ENCODE results near the gene KRT17.
"Not testable (repeated sequence)": the region's sequence is repeated elsewhere in the genome, so short reads cannot be mapped to it uniquely, and the experiment has no call there.

KRT17 gene

GRCh38 chr17:41622340-41623183, 1.8 kb downstream of the KRT17 start:
- not testable (repeated sequence) for H2AFZ ChIP-seq (ENCODE audit: low read length); H3K4me1 ChIP-seq (ENCODE audit: control insufficient read depth in 2 of 2, insufficient read depth in 1 of 2, low read depth in 1 of 2, low read length in 2 of 2); H2BK15ac ChIP-seq (ENCODE audit: low read length); H3K79me1 ChIP-seq (ENCODE audit: low read depth, low read length); H3K23ac ChIP-seq (ENCODE audit: low read depth, low read length, poor library complexity); H3K4me2 ChIP-seq (ENCODE audit: insufficient read depth, low read length, poor library complexity, severe bottlenecking); H4K91ac ChIP-seq (ENCODE audit: low read depth, low read length, poor library complexity); H3K9ac ChIP-seq (ENCODE audit: low read depth, low read length, poor library complexity); H3K36me3 ChIP-seq (replicated peaks in 1 of 2; ENCODE audit: control insufficient read depth in 2 of 2, insufficient read depth in 2 of 2, low read length in 2 of 2); H3K14ac ChIP-seq (ENCODE audit: low read length); H3K9me3 ChIP-seq (replicated peaks in 1 of 2; ENCODE audit: control insufficient read depth in 2 of 2, insufficient read depth in 1 of 2, low read depth in 1 of 2, low read length in 2 of 2); H4K8ac ChIP-seq (ENCODE audit: low read depth, low read length); H3K4me3 ChIP-seq (ENCODE audit: low read length in 2 of 2); H2BK5ac ChIP-seq (ENCODE audit: low read length); H3K27ac ChIP-seq (replicated peaks; ENCODE audit: low read length); DNase-seq (ENCODE audit: low spot score); H3K4ac ChIP-seq (ENCODE audit: low read length); H3K27me3 ChIP-seq (ENCODE audit: control insufficient read depth in 3 of 3, insufficient read depth in 3 of 3, low read depth in 1 of 3, low read length in 3 of 3)
- Histone ChIP-seq H2BK12ac (ENCODE audit: low read length) (peak overlapping the region; percentile 73), H3K18ac (ENCODE audit: low read length) (peak overlapping the region; percentile 66), H2BK120ac (ENCODE audit: low read depth, low read length) (peak overlapping the region; percentile 6), H2AK5ac (ENCODE audit: low read depth, low read length) (peak overlapping the region; percentile 4)
- no CpG with 5 or more reads among the region's 19 CpGs for WGBS, 2 donors (ENCODE audit: extremely low coverage in 2 of 2, insufficient read length in 2 of 2, insufficient replicate concordance in 1 of 2)

- H2BK5ac ChIP-seq (ENCODE audit: low read length): no peak overlapping the region
- no peak overlapping the region for H3K4me3 ChIP-seq (ENCODE audit: low read length in 2 of 2)
- no peak overlapping the region for H3K4ac ChIP-seq (ENCODE audit: low read length)
- H2BK15ac ChIP-seq (ENCODE audit: low read length): peak overlapping the region; percentile 67
- H2AFZ ChIP-seq (ENCODE audit: low read length): no peak overlapping the region
- no peak overlapping the region for H2AK5ac ChIP-seq (ENCODE audit: low read depth, low read length)
- no peak overlapping the region for H3K23ac ChIP-seq (ENCODE audit: low read depth, low read length, poor library complexity)
- no peaks in the 10 kb centered on the region for H3K79me1 ChIP-seq (ENCODE audit: low read depth, low read length)
- H3K27me3 ChIP-seq (ENCODE audit: control insufficient read depth in 3 of 3, insufficient read depth in 3 of 3, low read depth in 1 of 3, low read length in 3 of 3): peaks cover 0 to 4% (median 0%) of the 10 kb centered on the region in 3 experiments
- H3K36me3 ChIP-seq (replicated peaks in 1 of 2; ENCODE audit: control insufficient read depth in 2 of 2, insufficient read depth in 2 of 2, low read length in 2 of 2): no peaks in the 10 kb centered on the region
- DNase-seq (ENCODE audit: low spot score): no peak
- no peak overlapping the region for H4K91ac ChIP-seq (ENCODE audit: low read depth, low read length, poor library complexity)
- H4K8ac ChIP-seq (ENCODE audit: low read depth, low read length): no peak overlapping the region
- no peak overlapping the region for H3K27ac ChIP-seq (replicated peaks; ENCODE audit: low read length)
- H2BK120ac ChIP-seq (ENCODE audit: low read depth, low read length): no peak overlapping the region
- no peak overlapping the region for H3K14ac ChIP-seq (ENCODE audit: low read length)
- no peak overlapping the region for H2BK12ac ChIP-seq (ENCODE audit: low read length)
- no peaks in the 10 kb centered on the region for H3K9me3 ChIP-seq (replicated peaks in 1 of 2; ENCODE audit: control insufficient read depth in 2 of 2, insufficient read depth in 1 of 2, low read depth in 1 of 2, low read length in 2 of 2)
- H3K4me1 ChIP-seq (ENCODE audit: control insufficient read depth in 2 of 2, insufficient read depth in 1 of 2, low read depth in 1 of 2, low read length in 2 of 2): peaks cover 0 to 10% of the 10 kb centered on the region in 2 donors
- no peak overlapping the region for H3K4me2 ChIP-seq (ENCODE audit: insufficient read depth, low read length, poor library complexity, severe bottlenecking)
- no CpG with 5 or more reads among the region's 2 CpGs for WGBS, 2 donors (ENCODE audit: extremely low coverage in 2 of 2, insufficient read length in 2 of 2, insufficient replicate concordance in 1 of 2)
- H3K18ac ChIP-seq (ENCODE audit: low read length): no peak overlapping the region
- H3K9ac ChIP-seq (ENCODE audit: low read depth, low read length, poor library complexity): no peak overlapping the region
Observed at GRCh38 chr17:41621916-41622315, 2.5 kb downstream of the KRT17 start.

- not testable (repeated sequence) for H2BK120ac ChIP-seq (ENCODE audit: low read depth, low read length); H3K23ac ChIP-seq (ENCODE audit: low read depth, low read length, poor library complexity); H3K4me3 ChIP-seq (ENCODE audit: low read length in 2 of 2); H3K36me3 ChIP-seq (replicated peaks in 1 of 2; ENCODE audit: control insufficient read depth in 2 of 2, insufficient read depth in 2 of 2, low read length in 2 of 2); H3K9ac ChIP-seq (ENCODE audit: low read depth, low read length, poor library complexity); H3K4ac ChIP-seq (ENCODE audit: low read length); H4K91ac ChIP-seq (ENCODE audit: low read depth, low read length, poor library complexity); H2AFZ ChIP-seq (ENCODE audit: low read length); H2BK12ac ChIP-seq (ENCODE audit: low read length); H2AK5ac ChIP-seq (ENCODE audit: low read depth, low read length); H3K27me3 ChIP-seq (ENCODE audit: control insufficient read depth in 3 of 3, insufficient read depth in 3 of 3, low read depth in 1 of 3, low read length in 3 of 3); H3K9me3 ChIP-seq (replicated peaks in 1 of 2; ENCODE audit: control insufficient read depth in 2 of 2, insufficient read depth in 1 of 2, low read depth in 1 of 2, low read length in 2 of 2); H4K8ac ChIP-seq (ENCODE audit: low read depth, low read length); H3K14ac ChIP-seq (ENCODE audit: low read length); H2BK15ac ChIP-seq (ENCODE audit: low read length); DNase-seq (ENCODE audit: low spot score); H3K4me2 ChIP-seq (ENCODE audit: insufficient read depth, low read length, poor library complexity, severe bottlenecking); H2BK5ac ChIP-seq (ENCODE audit: low read length); H3K79me1 ChIP-seq (ENCODE audit: low read depth, low read length); H3K27ac ChIP-seq (replicated peaks; ENCODE audit: low read length)
- WGBS, 2 donors (ENCODE audit: extremely low coverage in 2 of 2, insufficient read length in 2 of 2, insufficient replicate concordance in 1 of 2): no CpG with 5 or more reads among the region's 11 CpGs
- H3K18ac ChIP-seq (ENCODE audit: low read length): peak overlapping the region; percentile 51
- H3K4me1 ChIP-seq (ENCODE audit: control insufficient read depth in 2 of 2, insufficient read depth in 1 of 2, low read depth in 1 of 2, low read length in 2 of 2): peaks cover 0 to 13% of the 10 kb centered on the region in 2 donors
Observed at GRCh38 chr17:41621435-41621817, 2.9 kb downstream of the KRT17 start.

GRCh38 chr17:41620583-41621434, 3.6 kb downstream of the KRT17 start:
- H2BK15ac ChIP-seq (ENCODE audit: low read length): peak overlapping the region; percentile 58
- peak overlapping the region; percentile 46 for H2AK5ac ChIP-seq (ENCODE audit: low read depth, low read length)
- no peak overlapping the region for H3K4me3 ChIP-seq (ENCODE audit: low read length in 2 of 2)
- H3K79me1 ChIP-seq (ENCODE audit: low read depth, low read length): no peaks in the 10 kb centered on the region
- no peaks in the 10 kb centered on the region for H3K9me3 ChIP-seq (replicated peaks in 1 of 2; ENCODE audit: control insufficient read depth in 2 of 2, insufficient read depth in 1 of 2, low read depth in 1 of 2, low read length in 2 of 2)
- H2AFZ ChIP-seq (ENCODE audit: low read length): no peak overlapping the region
- no peak overlapping the region for H3K4ac ChIP-seq (ENCODE audit: low read length)
- H4K8ac ChIP-seq (ENCODE audit: low read depth, low read length): no peak overlapping the region
- peak overlapping the region; percentile 12 for H3K9ac ChIP-seq (ENCODE audit: low read depth, low read length, poor library complexity)
- H3K36me3 ChIP-seq (replicated peaks in 1 of 2; ENCODE audit: control insufficient read depth in 2 of 2, insufficient read depth in 2 of 2, low read length in 2 of 2): no peaks in the 10 kb centered on the region
- no peak for DNase-seq (ENCODE audit: low spot score)
- H3K27me3 ChIP-seq (ENCODE audit: control insufficient read depth in 3 of 3, insufficient read depth in 3 of 3, low read depth in 1 of 3, low read length in 3 of 3): peaks cover 0 to 4% (median 0%) of the 10 kb centered on the region in 3 experiments
- H3K4me1 ChIP-seq (ENCODE audit: control insufficient read depth in 2 of 2, insufficient read depth in 1 of 2, low read depth in 1 of 2, low read length in 2 of 2): peaks cover 0 to 13% of the 10 kb centered on the region in 2 donors
- H2BK12ac ChIP-seq (ENCODE audit: low read length): peak overlapping the region; percentile 84
- no peak overlapping the region for H4K91ac ChIP-seq (ENCODE audit: low read depth, low read length, poor library complexity)
- H3K4me2 ChIP-seq (ENCODE audit: insufficient read depth, low read length, poor library complexity, severe bottlenecking): no peak overlapping the region
- H3K23ac ChIP-seq (ENCODE audit: low read depth, low read length, poor library complexity): no peak overlapping the region
- H3K14ac ChIP-seq (ENCODE audit: low read length): peak overlapping the region; percentile 21
- no peak overlapping the region for H2BK5ac ChIP-seq (ENCODE audit: low read length)
- no peak overlapping the region for H3K27ac ChIP-seq (replicated peaks; ENCODE audit: low read length)
- no peak overlapping the region for H2BK120ac ChIP-seq (ENCODE audit: low read depth, low read length)
- peak overlapping the region; percentile 76 for H3K18ac ChIP-seq (ENCODE audit: low read length)
- WGBS, 2 donors (ENCODE audit: extremely low coverage in 2 of 2, insufficient read length in 2 of 2, insufficient replicate concordance in 1 of 2): no CpG with 5 or more reads among the region's 21 CpGs
